IMR-90 (cell line): ENCODE measurements around the gene SNX2. TPM values are rescaled to one million over a fixed set of nuclear protein-coding genes. Genes with fewer than 3 reads are reported as not detected.

Source experiments
- ATAC-seq: fragments of 200-7000 bp; cut with Tn5 transposase; 2 replicates; pipeline ENCODE4 v1.9.1; 2020; ENCODE audit warnings: low read depth, mild to moderate bottlenecking, moderate library complexity
- BruUV-seq: library from RNA; stranded (reverse); fragments of 400-500 nt; replicated peaks from 2 replicates; lab custom pipeline; 2021; lab: Mats Ljungman, UMichigan
- CTCF ChIA-PET: fragments of 300-600 bp; formaldehyde crosslinking; extraction: SDS; loops from one replicate; lab custom pipeline; 2021; ENCODE audit warnings: antibody characterized with exemption; lab: Yijun Ruan, JAX
- POLR2A ChIA-PET: fragments of 300-600 bp; sonication (Branson Sonifier 250); formaldehyde crosslinking; loops from one replicate; lab custom pipeline; 2022; ENCODE audit warnings: antibody characterized with exemption; ENCODE audit not compliant: unreplicated experiment; lab: Charles Lee
- DNase-seq: peaks from one replicate; pipeline ENCODE4 v3.0.0; 2013
- H2AFZ ChIP-seq: replicated peaks from 2 replicates; pipeline ENCODE3; 2013; ENCODE audit warnings: low read length, mild to moderate bottlenecking; ENCODE audit not compliant: poor library complexity
- H2AK5ac ChIP-seq: 2 replicates; pipeline ENCODE4 v1.6.1; 2013; ENCODE audit warnings: low read depth, low read length, inconsistent platforms
- H2AK9ac ChIP-seq: replicated peaks from 2 replicates; pipeline ENCODE3; 2013; ENCODE audit warnings: mild to moderate bottlenecking, low read depth, low read length, moderate library complexity; ENCODE audit not compliant: poor library complexity
- H2BK120ac ChIP-seq: 2 replicates; pipeline ENCODE4 v1.6.1; 2013; ENCODE audit warnings: low read depth, low read length, inconsistent platforms
- H2BK15ac ChIP-seq: 3 replicates; pipeline ENCODE4 v1.6.1; 2013; ENCODE audit warnings: low read depth, low read length, inconsistent platforms
- H2BK20ac ChIP-seq: 2 replicates; pipeline ENCODE4 v1.6.1; 2013; ENCODE audit warnings: low read depth, mild to moderate bottlenecking, inconsistent platforms, low read length, moderate library complexity
- H2BK5ac ChIP-seq: 2 replicates; pipeline ENCODE4 v1.6.1; 2013; ENCODE audit warnings: mild to moderate bottlenecking, low read depth, low read length, inconsistent platforms; ENCODE audit not compliant: poor library complexity, severe bottlenecking
- H3K14ac ChIP-seq: replicated peaks from 2 replicates; pipeline ENCODE4 v1.6.1; 2013; ENCODE audit warnings: low read depth, low read length, inconsistent platforms
- H3K18ac ChIP-seq: 2 replicates; pipeline ENCODE4 v1.6.1; 2013; ENCODE audit warnings: low read depth, low read length, control low read depth
- H3K23ac ChIP-seq: 2 replicates; pipeline ENCODE4 v1.6.1; 2013; ENCODE audit warnings: low read depth, low read length, inconsistent platforms
- H3K27ac ChIP-seq: 2 replicates; pipeline ENCODE4 v1.5.1; 2013; ENCODE audit warnings: mild to moderate bottlenecking, control low read depth, low read length; ENCODE audit not compliant: insufficient read depth
- H3K27me3 ChIP-seq: 2 replicates; pipeline ENCODE4 v1.6.1; 2013; ENCODE audit warnings: low read length; ENCODE audit not compliant: control insufficient read depth, insufficient read depth
- H3K36me3 ChIP-seq: 2 replicates; pipeline ENCODE4 v1.6.1; 2013; ENCODE audit warnings: low read length, mixed read lengths; ENCODE audit not compliant: control insufficient read depth, insufficient read depth
- H3K4ac ChIP-seq: 2 replicates; pipeline ENCODE4 v1.6.1; 2013; ENCODE audit warnings: low read depth, low read length, inconsistent platforms
- H3K4me1 ChIP-seq: 2 replicates; pipeline ENCODE4 v1.6.1; 2013; ENCODE audit warnings: low read length, mixed read lengths; ENCODE audit not compliant: control insufficient read depth, insufficient read depth
- H3K4me2 ChIP-seq: 2 replicates; pipeline ENCODE4 v1.6.1; 2013; ENCODE audit warnings: low read depth, mild to moderate bottlenecking, control low read depth, low read length, moderate library complexity
- H3K4me3 ChIP-seq: 2 replicates; pipeline ENCODE4 v1.5.1; 2013; ENCODE audit warnings: low read depth, mild to moderate bottlenecking, control low read depth, low read length, moderate library complexity; ENCODE audit not compliant: insufficient read depth
- H3K56ac ChIP-seq: 2 replicates; pipeline ENCODE4 v1.6.1; 2013; ENCODE audit warnings: low read length, inconsistent platforms; ENCODE audit not compliant: insufficient read depth; ENCODE audit errors: extremely low read depth
- H3K79me1 ChIP-seq, 2 experiments: 2 replicates each; pipeline ENCODE4 v1.6.1; 2013; ENCODE audit warnings: low read length in 2 of 2, inconsistent platforms in 1 of 2, low read depth in 1 of 2
- H3K9ac ChIP-seq: 2 replicates; pipeline ENCODE4 v1.6.1; 2013; ENCODE audit warnings: low read depth, low read length, control low read depth
- H3K9me1 ChIP-seq: 2 replicates; pipeline ENCODE4 v1.6.1; 2013; ENCODE audit warnings: low read length, inconsistent platforms; ENCODE audit not compliant: insufficient read depth
- H3K9me3 ChIP-seq: 2 replicates; pipeline ENCODE4 v1.6.1; 2013; ENCODE audit warnings: low read length; ENCODE audit not compliant: control insufficient read depth, insufficient read depth
- H4K20me1 ChIP-seq: 2 replicates; pipeline ENCODE4 v1.6.1; 2013; ENCODE audit warnings: low read length, inconsistent platforms; ENCODE audit not compliant: insufficient read depth
- H4K5ac ChIP-seq: 2 replicates; pipeline ENCODE4 v1.6.1; 2013; ENCODE audit warnings: mild to moderate bottlenecking, low read depth, low read length, control low read depth
- H4K8ac ChIP-seq, 2 experiments: 2 replicates each; pipeline ENCODE4 v1.6.1; 2013; ENCODE audit warnings: low read depth in 2 of 2, low read length in 2 of 2, control low read depth in 1 of 2, inconsistent platforms in 1 of 2
- H4K91ac ChIP-seq: 2 replicates; pipeline ENCODE4 v1.6.1; 2013; ENCODE audit warnings: low read depth, low read length, inconsistent platforms; ENCODE audit not compliant: insufficient read depth
- BHLHE40 ChIP-seq: fragments of 150-350 bp; IDR thresholded peaks from 2 replicates; pipeline ENCODE4 v1.6.1; 2016; ENCODE audit warnings: mild to moderate bottlenecking, low read depth, low read length
- CEBPB ChIP-seq: IDR thresholded peaks from 2 replicates; pipeline ENCODE4 v1.6.1; 2012; ENCODE audit warnings: low read depth, low read length, improper control_type of control experiment
- CHD1 ChIP-seq: IDR thresholded peaks from 2 replicates; pipeline ENCODE4 v1.6.1; 2012; ENCODE audit warnings: low read depth, low read length, improper control_type of control experiment
- FOS ChIP-seq: fragments of 150-350 bp; IDR thresholded peaks from 2 replicates; pipeline ENCODE4 v1.6.1; 2016; ENCODE audit warnings: low read depth, low read length
- MAFK ChIP-seq: IDR thresholded peaks from 2 replicates; pipeline ENCODE4 v1.6.1; 2012; ENCODE audit warnings: low read depth, low read length, improper control_type of control experiment
- MAZ ChIP-seq: IDR thresholded peaks from 2 replicates; pipeline ENCODE4 v1.6.1; 2012; ENCODE audit warnings: low read depth, mild to moderate bottlenecking, low read length, improper control_type of control experiment, moderate library complexity, borderline replicate concordance
- MXI1 ChIP-seq: IDR thresholded peaks from 2 replicates; pipeline ENCODE4 v1.6.1; 2012; ENCODE audit warnings: low read depth, mild to moderate bottlenecking, low read length, moderate library complexity, borderline replicate concordance
- NFE2L2 ChIP-seq: fragments of 150-350 bp; IDR thresholded peaks from 2 replicates; pipeline ENCODE4 v1.6.1; 2016; ENCODE audit warnings: low read depth, mild to moderate bottlenecking, low read length
- POLR2A ChIP-seq: IDR thresholded peaks from 2 replicates; pipeline ENCODE4 v1.6.1; 2012; ENCODE audit warnings: mild to moderate bottlenecking, low read depth, low read length
- RCOR1 ChIP-seq: IDR thresholded peaks from 2 replicates; pipeline ENCODE4 v1.6.1; 2012; ENCODE audit warnings: mild to moderate bottlenecking, low read length, improper control_type of control experiment; ENCODE audit not compliant: insufficient replicate concordance
- RFX5 ChIP-seq: IDR thresholded peaks from 2 replicates; pipeline ENCODE4 v1.8.0; 2012; ENCODE audit warnings: low read depth, mild to moderate bottlenecking, low read length, moderate library complexity
- SMC3 ChIP-seq: fragments of 150-350 bp; IDR thresholded peaks from 2 replicates; pipeline ENCODE4 v1.6.1; 2016; ENCODE audit warnings: low read depth, mild to moderate bottlenecking, antibody characterized with exemption, low read length, moderate library complexity
- WGBS, 2 experiments: methylation state at CpG; one replicate each; pipeline versions ENCODE4 v1.1.5 to v1.1.7; 2013; ENCODE audit warnings: missing lambda C conversion rate in 2 of 2; ENCODE audit not compliant: insufficient read length in 1 of 2; ENCODE audit errors: extremely low coverage in 2 of 2; 5-methylcytosine and 5-hydroxymethylcytosine counted together
- dilution Hi-C: fragments of 300-500 bp; cut with HindIII; formaldehyde crosslinking; loops from one replicate; pipeline ENCODE4 v1.14.3; 2018; ENCODE audit warnings: low sequenced_read_pairs; ENCODE audit not compliant: unreplicated experiment
- in situ Hi-C: fragments of 300-500 bp; cut with MboI; formaldehyde crosslinking; loops from 3 replicates; pipeline ENCODE4 v1.14.3; 2019; ENCODE audit warnings: low sequenced_read_pairs, inconsistent platforms, mixed read lengths
- intact Hi-C: fragments of 100-400 bp; cut with micrococcal nuclease; formaldehyde crosslinking; loops from 2 replicates; pipeline ENCODE4 v1.10.0; 2022
- polyA plus RNA-seq, 3 experiments: library from polyadenylated mRNA; depleted of rRNA; stranded (reverse); fragments of >200 nt; gene quantifications; 2 replicates each; pipeline ENCODE4 v1.2.3, GENCODE V29; 2012; ENCODE audit warnings: low replicate concordance in 1 of 3
- total RNA-seq: library from RNA; depleted of rRNA; stranded (reverse); fragments of >200 nt; gene quantifications from 2 replicates; pipeline ENCODE4 v1.2.3, GENCODE V29; 2012
- TF ChIP-seq, protein P1 (sequence below): fragments of 150-350 bp; IDR thresholded peaks from 2 replicates; pipeline ENCODE4 v1.6.1; 2016; ENCODE audit warnings: low read depth, mild to moderate bottlenecking, low read length, moderate library complexity, borderline replicate concordance
- TF ChIP-seq, protein P2 (sequence below): conservative IDR thresholded peaks from 2 replicates; pipeline ENCODE4 v1.5.1; 2012; ENCODE audit warnings: mild to moderate bottlenecking, low read depth, low read length, improper control_type of control experiment
- TF ChIP-seq, protein P3 (sequence below): fragments of 150-350 bp; IDR thresholded peaks from 2 replicates; pipeline ENCODE4 v1.6.1; 2017; ENCODE audit warnings: mild to moderate bottlenecking, antibody characterized with exemption, low read length, low read depth

Gene SNX2
- total and polyA plus RNA-seq, 2 of the 4 experiments (the other 2 are of a cell fraction): 26.3 to 52.9 TPM

GRCh38 chr5:122836947-122837346, 62.1 kb downstream of the SNX2 start:
- H2AK9ac ChIP-seq: no peak overlapping the region
- no peak overlapping the region for H3K23ac ChIP-seq
- no peaks in the 10 kb centered on the region for H3K4me1 ChIP-seq
- no peak overlapping the region for H3K4me3 ChIP-seq
- in situ Hi-C loops: no loop called here
- no peak overlapping the region for H2BK15ac ChIP-seq
- DNase-seq (no peak), ATAC-seq (no peak)
- H2BK5ac ChIP-seq: no peak overlapping the region
- no peak overlapping the region for H4K91ac ChIP-seq
- no peak overlapping the region for H3K14ac ChIP-seq
- H4K8ac ChIP-seq: no peak overlapping the region
- dilution Hi-C loops: no loop called here
- no peak overlapping the region for H3K4me2 ChIP-seq
- H2BK20ac ChIP-seq: no peak overlapping the region
- H3K27me3 ChIP-seq: no peaks in the 10 kb centered on the region
- H3K79me1 ChIP-seq: no peaks in the 10 kb centered on the region
- no peak overlapping the region for H3K18ac ChIP-seq
- no peak overlapping the region for H3K27ac ChIP-seq
- H2BK120ac ChIP-seq: no peak overlapping the region
- intact Hi-C loops: no loop called here
- H3K9ac ChIP-seq: no peak overlapping the region
- no peak overlapping the region for H3K4ac ChIP-seq
- ChIA-PET CTCF (no interaction called here), POLR2A (no interaction called here)
- WGBS, 2 experiments: 100% methylated on average over 1 of the region's 3 CpGs; no CpG with 5 or more reads in 1 of the 2 experiments
- no peak overlapping the region for H2AFZ ChIP-seq
- H2AK5ac ChIP-seq: no peak overlapping the region
- TF ChIP-seq POLR2A (no peak), BHLHE40 (no peak), MAFK (no peak), FOS (no peak), CEBPB (no peak), NFE2L2 (no peak), CHD1 (no peak), RFX5 (no peak), SMC3 (no peak), MAZ (no peak), RCOR1 (no peak), MXI1 (no peak)
- TF ChIP-seq, protein P1, sequence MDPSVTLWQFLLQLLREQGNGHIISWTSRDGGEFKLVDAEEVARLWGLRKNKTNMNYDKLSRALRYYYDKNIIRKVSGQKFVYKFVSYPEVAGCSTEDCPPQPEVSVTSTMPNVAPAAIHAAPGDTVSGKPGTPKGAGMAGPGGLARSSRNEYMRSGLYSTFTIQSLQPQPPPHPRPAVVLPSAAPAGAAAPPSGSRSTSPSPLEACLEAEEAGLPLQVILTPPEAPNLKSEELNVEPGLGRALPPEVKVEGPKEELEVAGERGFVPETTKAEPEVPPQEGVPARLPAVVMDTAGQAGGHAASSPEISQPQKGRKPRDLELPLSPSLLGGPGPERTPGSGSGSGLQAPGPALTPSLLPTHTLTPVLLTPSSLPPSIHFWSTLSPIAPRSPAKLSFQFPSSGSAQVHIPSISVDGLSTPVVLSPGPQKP: no peak
- TF ChIP-seq, protein P2, sequence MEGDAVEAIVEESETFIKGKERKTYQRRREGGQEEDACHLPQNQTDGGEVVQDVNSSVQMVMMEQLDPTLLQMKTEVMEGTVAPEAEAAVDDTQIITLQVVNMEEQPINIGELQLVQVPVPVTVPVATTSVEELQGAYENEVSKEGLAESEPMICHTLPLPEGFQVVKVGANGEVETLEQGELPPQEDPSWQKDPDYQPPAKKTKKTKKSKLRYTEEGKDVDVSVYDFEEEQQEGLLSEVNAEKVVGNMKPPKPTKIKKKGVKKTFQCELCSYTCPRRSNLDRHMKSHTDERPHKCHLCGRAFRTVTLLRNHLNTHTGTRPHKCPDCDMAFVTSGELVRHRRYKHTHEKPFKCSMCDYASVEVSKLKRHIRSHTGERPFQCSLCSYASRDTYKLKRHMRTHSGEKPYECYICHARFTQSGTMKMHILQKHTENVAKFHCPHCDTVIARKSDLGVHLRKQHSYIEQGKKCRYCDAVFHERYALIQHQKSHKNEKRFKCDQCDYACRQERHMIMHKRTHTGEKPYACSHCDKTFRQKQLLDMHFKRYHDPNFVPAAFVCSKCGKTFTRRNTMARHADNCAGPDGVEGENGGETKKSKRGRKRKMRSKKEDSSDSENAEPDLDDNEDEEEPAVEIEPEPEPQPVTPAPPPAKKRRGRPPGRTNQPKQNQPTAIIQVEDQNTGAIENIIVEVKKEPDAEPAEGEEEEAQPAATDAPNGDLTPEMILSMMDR: no peak
- TF ChIP-seq, protein P3, sequence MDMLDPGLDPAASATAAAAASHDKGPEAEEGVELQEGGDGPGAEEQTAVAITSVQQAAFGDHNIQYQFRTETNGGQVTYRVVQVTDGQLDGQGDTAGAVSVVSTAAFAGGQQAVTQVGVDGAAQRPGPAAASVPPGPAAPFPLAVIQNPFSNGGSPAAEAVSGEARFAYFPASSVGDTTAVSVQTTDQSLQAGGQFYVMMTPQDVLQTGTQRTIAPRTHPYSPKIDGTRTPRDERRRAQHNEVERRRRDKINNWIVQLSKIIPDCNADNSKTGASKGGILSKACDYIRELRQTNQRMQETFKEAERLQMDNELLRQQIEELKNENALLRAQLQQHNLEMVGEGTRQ: no peak
- H3K9me1 ChIP-seq: no peaks in the 10 kb centered on the region
- H3K56ac ChIP-seq: no peak overlapping the region
- H4K20me1 ChIP-seq: no peaks in the 10 kb centered on the region
- no peak overlapping the region for H4K5ac ChIP-seq
- BruUV-seq: no TSS peak
- no peaks in the 10 kb centered on the region for H3K36me3 ChIP-seq
- no peaks in the 10 kb centered on the region for H3K9me3 ChIP-seq
